Upper lobe of right lung (tissue), 1 donor: ENCODE measurements around the gene DEAF1. TPM values are rescaled to one million over a fixed set of nuclear protein-coding genes. Genes with fewer than 3 reads are reported as not detected.
"Not testable (repeated sequence)": the region's sequence is repeated elsewhere in the genome, so short reads cannot be mapped to it uniquely, and the experiment has no call there.

ENCODE experiments used
- ATAC-seq: fragments of 200-7000 bp; cut with Tn5 transposase; one replicate; pipeline ENCODE4 v1.9.1; 2020; ENCODE audit warnings: mild to moderate bottlenecking, moderate library complexity
- DNase-seq: peaks from one replicate; pipeline ENCODE4 v3.0.0-alpha.2; 2020
- H3K27ac ChIP-seq: fragments of 200-600 bp; one replicate; pipeline ENCODE4 v1.8.0; 2022
- H3K27me3 ChIP-seq: fragments of 200-600 bp; one replicate; pipeline ENCODE4 v1.8.0; 2022; ENCODE audit warnings: mild to moderate bottlenecking
- H3K36me3 ChIP-seq: fragments of 200-600 bp; one replicate; pipeline ENCODE4 v1.8.0; 2022
- H3K4me1 ChIP-seq: fragments of 200-600 bp; one replicate; pipeline ENCODE4 v1.8.0; 2022
- H3K4me3 ChIP-seq: fragments of 200-600 bp; one replicate; pipeline ENCODE4 v1.8.0; 2022; ENCODE audit warnings: mild to moderate bottlenecking
- H3K9me3 ChIP-seq: fragments of 200-600 bp; one replicate; pipeline ENCODE4 v1.8.0; 2022
- intact Hi-C: fragments of 100-400 bp; cut with DNase I; formaldehyde crosslinking; loops from one replicate; pipeline ENCODE4 v1.11.0; 2022
- long read RNA-seq: library from polyadenylated mRNA; unstranded; transcript quantifications from one replicate; pipeline ENCODE4 v2.0.0, GENCODE V29; 2021
- total RNA-seq: library from RNA; stranded (reverse); fragmentation: NEBNext Ultra II Directional; extraction: Animal tissue kit (Norgen Biotek cat#: 25700); gene quantifications from one replicate; pipeline ENCODE4 v1.2.1, GENCODE V29; 2021
- TF ChIP-seq, protein P1 (sequence below): fragments of 200-600 bp; IDR thresholded peaks from one replicate; pipeline ENCODE4 v1.8.0; 2022; ENCODE audit warnings: antibody characterized with exemption
- donor health status: DM: no; HTN: yes; CAD: no; lungs with severe emphysema.

The DEAF1 gene
- total RNA-seq: 27.1 TPM
- long read RNA-seq, transcript DEAF1-201 (12 exons, 2,500 nt): major isoform, 52 of 108 reads
- long read RNA-seq, partial matches to known transcripts: 10 of 108 reads
- long read RNA-seq, other reads (novel, unspliced or antisense): 45 of 108 reads

DNA sequence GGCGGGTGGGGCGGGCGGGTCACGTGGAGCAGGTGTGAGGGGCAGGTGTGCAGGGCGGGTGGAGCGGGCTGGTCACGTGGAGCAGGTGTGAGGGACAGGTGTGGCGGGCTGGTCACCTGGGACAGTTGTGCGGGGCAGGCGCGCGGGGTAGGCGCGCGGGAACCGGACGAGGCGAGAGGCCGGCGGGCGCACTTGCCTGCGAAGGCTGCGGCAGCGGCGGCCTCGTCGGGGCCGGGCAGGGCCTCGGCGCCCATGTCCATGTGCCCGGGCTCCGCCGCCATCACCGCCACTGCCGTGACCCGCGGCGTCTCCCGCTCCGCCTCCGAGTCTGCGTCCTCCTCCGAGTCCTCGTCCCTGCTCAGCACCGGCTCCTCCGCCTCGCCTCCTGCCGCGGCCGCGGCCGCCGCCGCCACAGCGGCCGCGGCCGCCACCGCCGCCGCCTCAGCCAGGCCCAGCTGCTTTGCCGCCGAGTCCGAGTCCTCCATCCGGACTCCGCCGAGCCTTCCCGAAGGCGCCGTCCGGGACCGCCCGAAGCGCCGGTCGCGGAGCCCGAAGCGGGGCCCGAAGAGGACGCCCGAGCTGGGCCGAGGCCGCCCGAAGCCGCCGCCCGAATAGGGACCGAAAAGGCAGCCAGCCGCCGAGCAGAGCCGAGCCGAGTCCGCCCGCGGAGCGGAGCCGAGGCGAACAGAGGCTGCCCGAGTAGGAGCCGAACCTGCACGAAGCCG lies at the start of gene DEAF1:
DEAF1 (minus strand) TSS at position 660 of the 725 bp plus-strand sequence; CDS start at position 485, 175 bp downstream.
- Histone ChIP-seq H3K27me3 (no peaks in the 10 kb centered on the region), H3K4me1 (peaks cover 32% of the 10 kb centered on the region)

GRCh38 chr11:742571-743201 lies 47.7 kb upstream of the DEAF1 start:
- TF ChIP-seq, protein P1, sequence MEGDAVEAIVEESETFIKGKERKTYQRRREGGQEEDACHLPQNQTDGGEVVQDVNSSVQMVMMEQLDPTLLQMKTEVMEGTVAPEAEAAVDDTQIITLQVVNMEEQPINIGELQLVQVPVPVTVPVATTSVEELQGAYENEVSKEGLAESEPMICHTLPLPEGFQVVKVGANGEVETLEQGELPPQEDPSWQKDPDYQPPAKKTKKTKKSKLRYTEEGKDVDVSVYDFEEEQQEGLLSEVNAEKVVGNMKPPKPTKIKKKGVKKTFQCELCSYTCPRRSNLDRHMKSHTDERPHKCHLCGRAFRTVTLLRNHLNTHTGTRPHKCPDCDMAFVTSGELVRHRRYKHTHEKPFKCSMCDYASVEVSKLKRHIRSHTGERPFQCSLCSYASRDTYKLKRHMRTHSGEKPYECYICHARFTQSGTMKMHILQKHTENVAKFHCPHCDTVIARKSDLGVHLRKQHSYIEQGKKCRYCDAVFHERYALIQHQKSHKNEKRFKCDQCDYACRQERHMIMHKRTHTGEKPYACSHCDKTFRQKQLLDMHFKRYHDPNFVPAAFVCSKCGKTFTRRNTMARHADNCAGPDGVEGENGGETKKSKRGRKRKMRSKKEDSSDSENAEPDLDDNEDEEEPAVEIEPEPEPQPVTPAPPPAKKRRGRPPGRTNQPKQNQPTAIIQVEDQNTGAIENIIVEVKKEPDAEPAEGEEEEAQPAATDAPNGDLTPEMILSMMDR: no peak
- intact Hi-C loops: no loop called here
- no peak for ATAC-seq

More for the DNA sequence above, at the start of gene DEAF1:
- Histone ChIP-seq H3K9me3 (no peaks in the 10 kb centered on the region), H3K36me3 (peaks cover 16% of the 10 kb centered on the region), H3K27ac (peak within 1 kb of the TSS; percentile 99), H3K4me3 (peak within 1 kb of the TSS; percentile 71)
- TF ChIP-seq, protein P1: no peak
- DNase-seq: peak; percentile 99
- intact Hi-C loops: no loop called here
- peak; percentile 91 for ATAC-seq

DNA sequence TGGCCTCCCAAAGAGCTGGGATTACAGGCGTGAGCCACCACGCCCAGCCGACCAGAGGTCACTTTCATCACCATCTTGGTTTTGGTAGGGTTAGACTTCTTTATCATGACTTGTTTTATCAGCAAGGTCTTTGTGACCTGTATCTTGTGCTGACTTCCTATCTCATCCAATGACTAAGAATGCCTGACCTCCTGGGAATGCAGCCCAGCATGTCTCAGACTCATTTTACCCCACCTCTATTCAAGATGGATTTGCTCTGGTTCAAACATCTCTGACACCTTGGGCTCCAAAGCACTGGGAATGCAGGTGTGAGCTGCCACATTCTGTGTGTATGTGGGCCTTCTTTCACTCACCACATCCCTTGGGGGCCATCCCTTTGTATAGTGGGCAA lies 47.1 kb upstream of the DEAF1 start:
- TF ChIP-seq, protein P1: no peak
- ATAC-seq (no peak), DNase-seq (no peak)
- peaks cover 7% of the 10 kb centered on the region for H3K4me1 ChIP-seq
- H3K4me3 ChIP-seq: no peak overlapping the region
- intact Hi-C loops: no loop called here
- H3K27ac ChIP-seq: no peak overlapping the region
- H3K36me3 ChIP-seq: no peaks in the 10 kb centered on the region
- no peaks in the 10 kb centered on the region for H3K27me3 ChIP-seq
- H3K9me3 ChIP-seq: no peaks in the 10 kb centered on the region

More at GRCh38 chr11:742571-743201, 47.7 kb upstream of the DEAF1 start:
- no peak overlapping the region for H3K4me3 ChIP-seq
- no peaks in the 10 kb centered on the region for H3K9me3 ChIP-seq
- DNase-seq: no peak
- H3K27me3 ChIP-seq: no peaks in the 10 kb centered on the region
- peaks cover 7% of the 10 kb centered on the region for H3K4me1 ChIP-seq
- no peaks in the 10 kb centered on the region for H3K36me3 ChIP-seq
- H3K27ac ChIP-seq: no peak overlapping the region

DNA sequence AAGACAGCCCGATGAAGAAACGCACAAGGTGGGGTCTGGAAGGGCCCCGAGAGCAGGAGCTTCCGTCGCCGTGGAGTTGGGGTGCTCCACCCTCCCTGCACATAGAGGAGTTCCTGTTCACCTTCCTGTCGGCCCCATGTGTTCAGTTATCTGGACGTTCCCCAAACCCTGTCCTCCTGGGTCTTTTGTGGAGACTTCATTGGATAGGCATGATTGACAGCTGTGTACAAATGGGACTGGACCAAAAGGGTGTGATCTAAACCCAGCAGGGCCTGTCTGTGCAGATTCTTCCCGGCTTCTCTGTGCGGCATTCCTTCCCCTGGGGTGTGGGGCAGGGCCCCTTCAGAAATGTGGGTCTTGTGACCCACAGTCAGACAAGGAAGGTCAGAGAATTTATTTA lies 42.9 kb upstream of the DEAF1 start:
- peak; percentile 70 for ATAC-seq
- H3K27ac ChIP-seq, H3K36me3 ChIP-seq, H3K4me3 ChIP-seq, DNase-seq, H3K9me3 ChIP-seq, H3K27me3 ChIP-seq, intact Hi-C loops, H3K4me1 ChIP-seq: not testable (repeated sequence)

GRCh38 chr11:737366-737765 lies 42.3 kb upstream of the DEAF1 start:
- no peaks in the 10 kb centered on the region for H3K9me3 ChIP-seq
- DNase-seq: no peak
- no peak overlapping the region for H3K4me3 ChIP-seq
- no peak for ATAC-seq
- H3K27me3 ChIP-seq: no peaks in the 10 kb centered on the region
- intact Hi-C loops: no loop called here
- no peaks in the 10 kb centered on the region for H3K36me3 ChIP-seq
- TF ChIP-seq, protein P1: no peak
- no peaks in the 10 kb centered on the region for H3K4me1 ChIP-seq
- H3K27ac ChIP-seq: no peak overlapping the region

- H3K27ac ChIP-seq, ATAC-seq, H3K4me3 ChIP-seq, H3K4me1 ChIP-seq, H3K36me3 ChIP-seq, DNase-seq, intact Hi-C loops, H3K27me3 ChIP-seq, H3K9me3 ChIP-seq: not testable (repeated sequence)
Measured at GRCh38 chr11:734541-734940, 39.5 kb upstream of the DEAF1 start.
